ENCODE data around the gene TNFAIP8. TPM values are rescaled to one million over a fixed set of nuclear protein-coding genes. Genes with fewer than 3 reads are reported as not detected.

Gene TNFAIP8
- total and polyA plus RNA-seq, 9 donors = 1.4 to 14.6 (median 5.0) TPM

DNA sequence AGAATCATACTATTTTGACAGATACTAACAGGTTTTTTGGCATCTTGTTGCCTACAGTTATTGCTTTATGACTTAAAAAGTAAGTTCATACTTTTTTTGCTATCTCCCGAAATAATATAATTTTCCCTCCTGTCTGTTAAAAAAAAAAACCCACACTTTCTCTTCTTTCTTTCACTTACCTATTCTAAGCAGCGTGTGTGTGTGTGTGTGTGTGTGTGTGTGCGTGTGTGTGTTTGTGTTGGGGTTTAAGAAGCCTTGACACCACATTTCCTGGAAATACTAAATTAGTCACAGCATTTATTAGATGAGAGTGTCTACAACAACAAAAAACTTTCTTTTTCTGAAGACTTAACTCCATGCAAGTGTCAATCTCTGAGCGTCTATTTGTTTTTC lies 12.4 kb downstream of the TNFAIP8 start:
- DNase-seq = no peak
- Histone ChIP-seq H3K4me3 (no peak overlapping the region), H3K4me1 (ENCODE audit: insufficient read depth) (no peaks in the 10 kb centered on the region), H3K9me3 (no peaks in the 10 kb centered on the region), H3K27me3 (no peaks in the 10 kb centered on the region), H3K36me3 (no peaks in the 10 kb centered on the region), H3K27ac (no peak overlapping the region)
- TF ChIP-seq POLR2A (IDR thresholded peaks at IDR 0.05) (no peak), EP300 (IDR thresholded peaks at IDR 0.05) (no peak)
- TF ChIP-seq, protein P1, sequence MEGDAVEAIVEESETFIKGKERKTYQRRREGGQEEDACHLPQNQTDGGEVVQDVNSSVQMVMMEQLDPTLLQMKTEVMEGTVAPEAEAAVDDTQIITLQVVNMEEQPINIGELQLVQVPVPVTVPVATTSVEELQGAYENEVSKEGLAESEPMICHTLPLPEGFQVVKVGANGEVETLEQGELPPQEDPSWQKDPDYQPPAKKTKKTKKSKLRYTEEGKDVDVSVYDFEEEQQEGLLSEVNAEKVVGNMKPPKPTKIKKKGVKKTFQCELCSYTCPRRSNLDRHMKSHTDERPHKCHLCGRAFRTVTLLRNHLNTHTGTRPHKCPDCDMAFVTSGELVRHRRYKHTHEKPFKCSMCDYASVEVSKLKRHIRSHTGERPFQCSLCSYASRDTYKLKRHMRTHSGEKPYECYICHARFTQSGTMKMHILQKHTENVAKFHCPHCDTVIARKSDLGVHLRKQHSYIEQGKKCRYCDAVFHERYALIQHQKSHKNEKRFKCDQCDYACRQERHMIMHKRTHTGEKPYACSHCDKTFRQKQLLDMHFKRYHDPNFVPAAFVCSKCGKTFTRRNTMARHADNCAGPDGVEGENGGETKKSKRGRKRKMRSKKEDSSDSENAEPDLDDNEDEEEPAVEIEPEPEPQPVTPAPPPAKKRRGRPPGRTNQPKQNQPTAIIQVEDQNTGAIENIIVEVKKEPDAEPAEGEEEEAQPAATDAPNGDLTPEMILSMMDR (IDR thresholded peaks at IDR 0.05) = no peak
- intact Hi-C loops (cut with DNase I) = no loop called here
- 62 to 82% (median 71%) methylated on average over 4 of the region's 4 CpGs for whole genome bisulfite sequencing, 3 donors

DNA sequence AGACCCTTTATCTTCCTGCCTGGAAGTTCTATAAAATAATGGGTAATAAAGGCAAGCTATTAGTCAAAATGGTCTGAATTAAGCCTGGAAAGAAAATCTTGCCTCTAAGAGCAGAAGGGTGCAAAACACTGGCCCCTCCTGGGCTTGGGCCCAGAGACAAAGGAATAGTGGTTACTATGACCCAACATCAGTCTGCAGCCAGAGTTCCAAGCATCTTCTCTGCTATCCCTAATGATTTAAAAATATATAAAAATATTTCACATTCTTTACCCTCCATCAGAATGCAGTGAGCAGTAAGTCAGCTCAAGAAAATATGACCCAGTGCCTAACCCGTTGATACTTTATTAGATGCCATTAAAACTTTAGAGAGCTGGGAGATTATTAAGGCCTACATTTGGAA lies 14.7 kb downstream of the TNFAIP8 start:
- WGBS, 3 donors = 35 to 39% (median 35%) methylated on average over 1 of the region's 1 CpG
- intact Hi-C loops (cut with DNase I) = no loop called here
- H3K27ac ChIP-seq = no peak overlapping the region
- no peaks in the 10 kb centered on the region for H3K9me3 ChIP-seq
- H3K4me3 ChIP-seq = no peak overlapping the region
- no peaks in the 10 kb centered on the region for H3K36me3 ChIP-seq
- no peaks in the 10 kb centered on the region for H3K4me1 ChIP-seq (ENCODE audit: insufficient read depth)
- TF ChIP-seq POLR2A (IDR thresholded peaks at IDR 0.05) (no peak), EP300 (IDR thresholded peaks at IDR 0.05) (no peak)
- TF ChIP-seq, protein P1 (IDR thresholded peaks at IDR 0.05) = no peak
- no peaks in the 10 kb centered on the region for H3K27me3 ChIP-seq
- DNase-seq = no peak

GRCh38 chr5:119371146-119371545 lies 15.3 kb downstream of the TNFAIP8 start:
- intact Hi-C loops (cut with DNase I) = no loop called here
- TF ChIP-seq EP300 (IDR thresholded peaks at IDR 0.05) (no peak), POLR2A (IDR thresholded peaks at IDR 0.05) (no peak)
- TF ChIP-seq, protein P1 (IDR thresholded peaks at IDR 0.05) = no peak
- no peaks in the 10 kb centered on the region for H3K27me3 ChIP-seq
- WGBS, 3 donors = 74 to 80% (median 79%) methylated on average over 4 of the region's 4 CpGs
- no peak overlapping the region for H3K4me3 ChIP-seq
- no peak overlapping the region for H3K27ac ChIP-seq
- no peaks in the 10 kb centered on the region for H3K36me3 ChIP-seq
- no peaks in the 10 kb centered on the region for H3K9me3 ChIP-seq
- no peak for DNase-seq
- H3K4me1 ChIP-seq (ENCODE audit: insufficient read depth) = no peaks in the 10 kb centered on the region

GRCh38 chr5:119373449-119373858 lies 17.6 kb downstream of the TNFAIP8 start:
- Histone ChIP-seq H3K4me1 (ENCODE audit: insufficient read depth) (no peaks in the 10 kb centered on the region), H3K27ac (no peak overlapping the region), H3K36me3 (no peaks in the 10 kb centered on the region), H3K9me3 (no peaks in the 10 kb centered on the region), H3K4me3 (no peak overlapping the region), H3K27me3 (no peaks in the 10 kb centered on the region)
- no peak for DNase-seq
- TF ChIP-seq EP300 (IDR thresholded peaks at IDR 0.05) (no peak), POLR2A (IDR thresholded peaks at IDR 0.05) (no peak)
- TF ChIP-seq, protein P1 (IDR thresholded peaks at IDR 0.05) = no peak
- WGBS, 3 donors = 93 to 95% (median 94%) methylated on average over 4 of the region's 4 CpGs
- intact Hi-C loops (cut with DNase I) = no loop called here

Measured in ovary (tissue), 9 donors.